HepG2 (cell line): ENCODE results near the gene GRIK2. TPM values are rescaled to one million over a fixed set of nuclear protein-coding genes. Genes with fewer than 3 reads are reported as not detected.
A peak's percentile ranks its signal among the peaks of the same experiment; 100 is the strongest.

Source experiments
- ATF6 ChIP-seq: sonication (generic); formaldehyde crosslinking; conservative IDR thresholded peaks from 2 replicates; pipeline ENCODE4 v1.4.0; 2020; ENCODE audit warnings: missing genetic modification reagents
- E2F2 ChIP-seq: sonication (generic); formaldehyde crosslinking; IDR thresholded peaks from 2 replicates; pipeline ENCODE4 v1.4.0; 2020; ENCODE audit warnings: missing genetic modification reagents, borderline replicate concordance
- EHMT2 ChIP-seq: fragments of 200-600 bp; sonication (generic); IDR thresholded peaks from 2 replicates; pipeline ENCODE4 v1.7.0; 2017; ENCODE audit warnings: antibody characterized with exemption, low read depth, low read length, borderline replicate concordance
- IRF2 ChIP-seq: IDR thresholded peaks from 2 replicates; pipeline ENCODE4 v1.6.1; 2018; ENCODE audit warnings: missing genetic modification reagents, missing compliant biosample characterization
- KLF13 ChIP-seq: sonication (generic); formaldehyde crosslinking; IDR thresholded peaks from 2 replicates; pipeline ENCODE4 v1.4.0; 2020; ENCODE audit warnings: mild to moderate bottlenecking, missing genetic modification reagents
- KLF15 ChIP-seq: sonication (generic); formaldehyde crosslinking; IDR thresholded peaks from 2 replicates; pipeline ENCODE4 v1.8.1; 2023; ENCODE audit warnings: borderline replicate concordance, mild to moderate bottlenecking, inconsistent platforms, missing genetic modification reagents, mixed read lengths
- LRRFIP1 ChIP-seq: sonication (generic); formaldehyde crosslinking; conservative IDR thresholded peaks from 2 replicates; pipeline ENCODE4 v1.4.0; 2020; ENCODE audit warnings: missing genetic modification reagents
- MAZ ChIP-seq, 2 experiments: sonication (generic) in 1 of 2; formaldehyde crosslinking in 1 of 2; IDR thresholded peaks; 2 replicates each; pipeline versions ENCODE4 v1.5.0 to v1.6.1; 2012 to 2020; ENCODE audit warnings: low read depth in 2 of 2, mild to moderate bottlenecking in 2 of 2, borderline replicate concordance in 1 of 2, improper control_type of control experiment in 1 of 2, low read length in 1 of 2, missing genetic modification reagents in 1 of 2, moderate library complexity in 1 of 2
- NCOA2 ChIP-seq: sonication (generic); formaldehyde crosslinking; IDR thresholded peaks from 2 replicates; pipeline ENCODE4 v1.8.0; 2022; ENCODE audit warnings: inconsistent platforms
- REPIN1 ChIP-seq: sonication (generic); formaldehyde crosslinking; IDR thresholded peaks from 2 replicates; pipeline ENCODE4 v1.8.0; 2022; ENCODE audit warnings: missing genetic modification reagents, low read depth, mild to moderate bottlenecking, borderline replicate concordance
- SP140L ChIP-seq: sonication (generic); formaldehyde crosslinking; IDR thresholded peaks from 2 replicates; pipeline ENCODE4 v1.4.0; 2020; ENCODE audit warnings: missing genetic modification reagents, borderline replicate concordance
- TEAD3 ChIP-seq: optimal IDR thresholded peaks from 2 replicates; pipeline ENCODE3; 2016; ENCODE audit warnings: borderline replicate concordance
- XBP1 ChIP-seq: sonication (generic); formaldehyde crosslinking; IDR thresholded peaks from 2 replicates; pipeline ENCODE4 v1.5.0; 2020; ENCODE audit warnings: missing genetic modification reagents
- ZNF160 ChIP-seq: sonication (generic); formaldehyde crosslinking; IDR thresholded peaks from 2 replicates; pipeline ENCODE4 v1.8.0; 2022; ENCODE audit warnings: mild to moderate bottlenecking, inconsistent platforms, missing genetic modification reagents
- ZNF234 ChIP-seq: sonication (generic); formaldehyde crosslinking; conservative IDR thresholded peaks from 2 replicates; pipeline ENCODE4 v1.5.1; 2020; ENCODE audit warnings: mild to moderate bottlenecking, missing genetic modification reagents
- ZNF280D ChIP-seq: sonication (generic); formaldehyde crosslinking; IDR thresholded peaks from 2 replicates; pipeline ENCODE4 v1.5.1; 2020; ENCODE audit warnings: mild to moderate bottlenecking, missing genetic modification reagents
- ZNF572 ChIP-seq: sonication (generic); formaldehyde crosslinking; IDR thresholded peaks from 2 replicates; pipeline ENCODE4 v1.5.1; 2020; ENCODE audit warnings: mild to moderate bottlenecking, missing genetic modification reagents
- ZNF670 ChIP-seq: sonication (generic); formaldehyde crosslinking; IDR thresholded peaks from 2 replicates; pipeline ENCODE4 v1.8.0; 2022; ENCODE audit warnings: mild to moderate bottlenecking, missing genetic modification reagents, borderline replicate concordance
- polyA plus RNA-seq, 8 experiments: library from polyadenylated mRNA; depleted of rRNA in 3 of 8; stranded (reverse) in 7 of 8; unstranded in 1 of 8; fragments of >200 nt; fragmentation: Illumina TruSeq in 4 of 8; extraction: Trizol in 4 of 8; gene quantifications; 2 replicates each; pipeline versions ENCODE4 v1.2.1 to v1.2.3, GENCODE V29; 2011 to 2016; ENCODE audit warnings: low read depth in 4 of 8, missing spikeins in 1 of 8, mixed read lengths in 1 of 8; ENCODE audit not compliant: insufficient read depth in 1 of 8
- total RNA-seq, 5 experiments: library from RNA; depleted of rRNA; stranded (reverse); fragments of >200 nt; fragmentation: Illumina TruSeq; extraction: Trizol; gene quantifications; 2 replicates each; pipeline ENCODE4 v1.2.3, GENCODE V29; 2016; ENCODE audit warnings: low read depth in 1 of 5

Gene GRIK2
- total and polyA plus RNA-seq, 2 of the 13 experiments (the other 11 are each of a cell fraction or from before 2014, with no cell fraction given) = not detected

- TF ChIP-seq E2F2 (CRISPR knock-in tag) (no peak), EHMT2 (peak; percentile 97), ATF6 (CRISPR knock-in tag) (0 out of 2 replicates have a peak, but pooled peaks have one; percentile 71), NCOA2 (CRISPR knock-in tag) (peak; percentile 58; the same call in 1 of the 2 replicates), TEAD3 (CRISPR knock-in tag) (peak; percentile 84), SP140L (CRISPR knock-in tag) (peak; percentile 89; the same call in 1 of the 2 replicates), IRF2 (CRISPR knock-in tag) (peak; percentile 36; the same call in 1 of the 2 replicates), KLF13 (CRISPR knock-in tag) (no peak), ZNF670 (CRISPR knock-in tag) (no peak), MAZ (IDR thresholded peaks at IDR 0.05; ENCODE audit: borderline replicate concordance, low read depth, low read length) (no peak), MAZ (CRISPR knock-in tag; IDR thresholded peaks at IDR 0.05; ENCODE audit: low read depth) (no peak), XBP1 (CRISPR knock-in tag) (no peak), LRRFIP1 (CRISPR knock-in tag) (0 out of 2 replicates have a peak, but pooled peaks have one; percentile 64), REPIN1 (CRISPR knock-in tag) (0 out of 2 replicates have a peak, but pooled peaks have one; percentile 22), KLF15 (no peak), ZNF234 (CRISPR knock-in tag) (no peak), ZNF160 (CRISPR knock-in tag) (no peak), ZNF572 (CRISPR knock-in tag) (no peak), ZNF280D (CRISPR knock-in tag) (no peak)
Observed at GRCh38 chr6:101396548-101397173, 3.2 kb downstream of the GRIK2 start (continued).
